ENCODE data around the gene UBQLN2. TPM values are rescaled to one million over a fixed set of nuclear protein-coding genes. Genes with fewer than 3 reads are reported as not detected.

Gene UBQLN2
- total RNA-seq, 1 donor from 2014 or later, result 40.3 TPM

GRCh38 chrX:56600987-56601386, 37.6 kb downstream of the UBQLN2 start:
- Mint-ChIP-seq H3K4me3 (no peak overlapping the region), H3K9me3 (peaks cover 10% of the 10 kb centered on the region), H3K27ac (ENCODE audit: unreplicated experiment) (no peak overlapping the region), H3K27me3 (ENCODE audit: low read depth) (no peaks in the 10 kb centered on the region), H3K4me1 (no peaks in the 10 kb centered on the region), H3K36me3 (ENCODE audit: low read depth) (peaks cover 11% of the 10 kb centered on the region)
- DNase-seq (ENCODE audit: low read depth, low spot score), result no peak
- no peak for TF ChIP-seq CTCF (conservative IDR thresholded peaks at IDR 0.05)

GRCh38 chrX:56615282-56615681, 51.9 kb downstream of the UBQLN2 start:
- H3K9me3 Mint-ChIP-seq, result peaks cover 4% of the 10 kb centered on the region
- DNase-seq (ENCODE audit: low read depth, low spot score), result no peak
- peaks cover 14% of the 10 kb centered on the region for H3K4me1 Mint-ChIP-seq
- peaks cover 2% of the 10 kb centered on the region for H3K36me3 Mint-ChIP-seq (ENCODE audit: low read depth)
- no peak overlapping the region for H3K4me3 Mint-ChIP-seq
- no peak overlapping the region for H3K27ac Mint-ChIP-seq (ENCODE audit: unreplicated experiment)
- H3K27me3 Mint-ChIP-seq (ENCODE audit: low read depth), result no peaks in the 10 kb centered on the region
- TF ChIP-seq CTCF (conservative IDR thresholded peaks at IDR 0.05), result no peak

Other genes starting within 250 kb of the UBQLN2 start
- gene NBDY, start 165.6 kb downstream of the UBQLN2 start, total RNA-seq, result 56.8 and 61.4 TPM in 2 replicates